MM.1S (cell line): ENCODE results near the gene PRKG2.

Experiments used
- EZH2 ChIP-seq: fragments of 300-600 bp; sonication (generic); optimal IDR thresholded peaks from 2 replicates; pipeline ENCODE3; 2017; ENCODE audit warnings: low read depth, mild to moderate bottlenecking, antibody characterized with exemption, low read length, mixed read lengths
- TF ChIP-seq, protein P1 (sequence below): fragments of 300-600 bp; sonication (generic); IDR thresholded peaks from 2 replicates; pipeline ENCODE4 v1.5.1; 2016; ENCODE audit warnings: antibody characterized with exemption, low read length, mixed read lengths

DNA sequence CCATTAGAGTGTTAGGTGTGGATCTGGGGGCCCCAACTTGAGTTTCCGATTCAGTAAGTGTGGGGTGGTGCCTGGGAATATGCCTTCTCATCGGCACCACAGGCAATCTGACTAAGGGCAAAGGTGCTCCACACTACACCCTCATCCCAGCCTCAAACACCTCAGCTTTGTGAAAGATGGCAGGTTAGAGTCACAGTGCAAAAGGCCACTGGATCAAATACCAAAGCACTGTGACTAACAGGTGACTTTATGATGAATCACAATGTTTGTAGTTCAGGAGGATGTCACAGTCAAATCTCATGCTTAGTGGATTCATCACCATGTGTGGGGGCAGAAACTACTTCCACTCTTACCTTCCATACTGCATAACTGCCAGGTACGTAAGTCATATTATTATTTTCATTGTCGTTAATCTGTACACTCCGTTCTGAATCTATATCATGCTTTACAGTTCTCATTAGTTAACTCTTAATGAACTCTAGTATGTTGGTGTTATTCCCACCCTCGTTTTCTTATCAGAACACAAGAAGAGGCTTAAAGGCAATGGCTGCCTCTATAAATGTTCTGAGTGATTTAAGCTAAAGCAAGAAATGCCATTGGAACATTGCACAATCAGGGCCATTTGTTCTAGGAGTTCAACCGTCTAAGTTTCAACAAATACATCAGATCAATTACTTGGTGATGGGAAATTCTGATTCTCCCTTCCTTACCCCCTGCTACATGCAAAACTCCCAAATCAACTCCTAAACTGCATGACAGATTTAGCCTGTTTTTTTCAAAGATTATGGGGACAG, 50.2 kb downstream of the PRKG2 start:
- TF ChIP-seq, protein P1, sequence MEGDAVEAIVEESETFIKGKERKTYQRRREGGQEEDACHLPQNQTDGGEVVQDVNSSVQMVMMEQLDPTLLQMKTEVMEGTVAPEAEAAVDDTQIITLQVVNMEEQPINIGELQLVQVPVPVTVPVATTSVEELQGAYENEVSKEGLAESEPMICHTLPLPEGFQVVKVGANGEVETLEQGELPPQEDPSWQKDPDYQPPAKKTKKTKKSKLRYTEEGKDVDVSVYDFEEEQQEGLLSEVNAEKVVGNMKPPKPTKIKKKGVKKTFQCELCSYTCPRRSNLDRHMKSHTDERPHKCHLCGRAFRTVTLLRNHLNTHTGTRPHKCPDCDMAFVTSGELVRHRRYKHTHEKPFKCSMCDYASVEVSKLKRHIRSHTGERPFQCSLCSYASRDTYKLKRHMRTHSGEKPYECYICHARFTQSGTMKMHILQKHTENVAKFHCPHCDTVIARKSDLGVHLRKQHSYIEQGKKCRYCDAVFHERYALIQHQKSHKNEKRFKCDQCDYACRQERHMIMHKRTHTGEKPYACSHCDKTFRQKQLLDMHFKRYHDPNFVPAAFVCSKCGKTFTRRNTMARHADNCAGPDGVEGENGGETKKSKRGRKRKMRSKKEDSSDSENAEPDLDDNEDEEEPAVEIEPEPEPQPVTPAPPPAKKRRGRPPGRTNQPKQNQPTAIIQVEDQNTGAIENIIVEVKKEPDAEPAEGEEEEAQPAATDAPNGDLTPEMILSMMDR = no peak
- no peak for TF ChIP-seq EZH2
